BJ (cell line): Measurements from ENCODE around the gene CCDC88C. TPM values are rescaled to one million over a fixed set of nuclear protein-coding genes. Genes with fewer than 3 reads are reported as not detected.
"Not testable (repeated sequence)": the region's sequence is repeated elsewhere in the genome, so short reads cannot be mapped to it uniquely, and the experiment has no call there.

Source experiments
- CTCF ChIA-PET: fragments of 350-600 bp; formaldehyde crosslinking; extraction: SDS; loops from one replicate; lab custom pipeline; 2021; ENCODE audit warnings: antibody characterized with exemption, inconsistent platforms; lab: Yijun Ruan, JAX
- POLR2A ChIA-PET: fragments of 300-600 bp; sonication (Branson Sonifier 250); formaldehyde crosslinking; extraction: SDS; loops from one replicate; lab custom pipeline; 2021; ENCODE audit warnings: antibody characterized with exemption; lab: Charles Lee
- DNase-seq: peaks from one replicate; pipeline ENCODE4 v3.0.0-alpha.2; 2011; ENCODE audit warnings: low read depth
- H3K27me3 ChIP-seq: 2 replicates; pipeline ENCODE4 v1.6.0; 2011; ENCODE audit warnings: low read length; ENCODE audit not compliant: control insufficient read depth, insufficient read depth
- H3K36me3 ChIP-seq: 2 replicates; pipeline ENCODE4 v1.5.1; 2011; ENCODE audit warnings: low read length; ENCODE audit not compliant: control insufficient read depth, insufficient read depth
- H3K4me3 ChIP-seq: 2 replicates; pipeline ENCODE4 v1.5.1; 2011; ENCODE audit warnings: low read depth, mild to moderate bottlenecking, control low read depth, low read length
- polyA plus RNA-seq: library from polyadenylated mRNA; depleted of rRNA; stranded (reverse); fragments of >200 nt; gene quantifications from 2 replicates; pipeline ENCODE4 v1.2.3, GENCODE V29; 2011; rRNA removed
- TF ChIP-seq, protein P1 (sequence below): IDR thresholded peaks from 2 replicates; pipeline ENCODE4 v1.5.1; 2011; ENCODE audit warnings: low read depth, mild to moderate bottlenecking, control low read depth, inconsistent platforms, low read length, moderate library complexity; ENCODE audit not compliant: insufficient read depth

CCDC88C gene
- polyA plus RNA-seq, 1 experiment = not detected

DNA sequence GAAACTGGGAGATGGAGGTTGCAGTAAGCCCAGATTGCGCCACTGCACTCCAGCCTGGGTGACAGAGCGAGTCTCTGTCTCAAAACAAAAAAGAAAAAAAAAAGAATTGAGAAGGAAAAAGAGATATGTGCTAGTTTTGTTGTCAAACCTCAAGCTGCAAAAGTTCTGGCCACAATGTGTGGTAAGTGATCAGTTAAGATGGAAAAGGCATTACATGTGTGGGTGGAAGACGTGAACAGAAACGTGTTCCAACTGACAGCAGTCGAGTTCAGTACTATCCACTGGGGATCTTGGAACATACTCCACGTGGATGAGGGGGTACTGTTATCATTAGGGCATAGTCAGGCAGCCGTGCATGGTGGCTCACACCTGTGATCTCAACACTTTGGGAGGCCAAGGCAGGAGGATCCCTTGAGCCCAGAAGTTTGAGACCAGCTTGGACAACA is 190.4 kb downstream of the CCDC88C start:
- POLR2A ChIA-PET = no interaction called here
- CTCF ChIA-PET = interaction anchor here (1.6 kb wide), 1 partner anchor 8 kb away, joined by 3 read pairs; no protein-coding TSS in a partner anchor
- TF ChIP-seq, protein P1, sequence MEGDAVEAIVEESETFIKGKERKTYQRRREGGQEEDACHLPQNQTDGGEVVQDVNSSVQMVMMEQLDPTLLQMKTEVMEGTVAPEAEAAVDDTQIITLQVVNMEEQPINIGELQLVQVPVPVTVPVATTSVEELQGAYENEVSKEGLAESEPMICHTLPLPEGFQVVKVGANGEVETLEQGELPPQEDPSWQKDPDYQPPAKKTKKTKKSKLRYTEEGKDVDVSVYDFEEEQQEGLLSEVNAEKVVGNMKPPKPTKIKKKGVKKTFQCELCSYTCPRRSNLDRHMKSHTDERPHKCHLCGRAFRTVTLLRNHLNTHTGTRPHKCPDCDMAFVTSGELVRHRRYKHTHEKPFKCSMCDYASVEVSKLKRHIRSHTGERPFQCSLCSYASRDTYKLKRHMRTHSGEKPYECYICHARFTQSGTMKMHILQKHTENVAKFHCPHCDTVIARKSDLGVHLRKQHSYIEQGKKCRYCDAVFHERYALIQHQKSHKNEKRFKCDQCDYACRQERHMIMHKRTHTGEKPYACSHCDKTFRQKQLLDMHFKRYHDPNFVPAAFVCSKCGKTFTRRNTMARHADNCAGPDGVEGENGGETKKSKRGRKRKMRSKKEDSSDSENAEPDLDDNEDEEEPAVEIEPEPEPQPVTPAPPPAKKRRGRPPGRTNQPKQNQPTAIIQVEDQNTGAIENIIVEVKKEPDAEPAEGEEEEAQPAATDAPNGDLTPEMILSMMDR = no peak
- H3K36me3 ChIP-seq = no peaks in the 10 kb centered on the region
- no peaks in the 10 kb centered on the region for H3K27me3 ChIP-seq
- no peak overlapping the region for H3K4me3 ChIP-seq
- DNase-seq = no peak

DNA sequence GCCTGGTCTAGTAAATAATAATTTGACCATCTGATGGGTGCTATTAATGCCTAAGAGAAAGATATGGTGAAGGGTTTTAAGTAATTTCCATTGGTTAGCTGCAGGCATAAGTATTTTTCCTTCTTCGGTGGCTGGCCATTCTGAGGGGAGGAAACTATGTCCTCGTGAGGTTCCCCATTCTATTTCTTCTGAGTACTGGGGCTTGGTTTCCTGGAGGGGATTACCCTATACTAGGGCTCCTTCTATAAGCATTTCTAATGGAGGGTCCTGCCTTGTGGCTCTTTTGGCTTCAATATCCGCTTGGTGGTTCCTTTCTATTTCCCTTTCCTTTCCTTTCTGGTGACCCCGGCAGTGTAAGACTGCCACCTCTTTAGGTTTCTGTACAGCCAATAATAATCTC is 191.3 kb downstream of the CCDC88C start:
- H3K4me3 ChIP-seq, DNase-seq, H3K36me3 ChIP-seq, H3K27me3 ChIP-seq, POLR2A ChIA-PET: not testable (repeated sequence)
- CTCF ChIA-PET = interaction anchor here (1.3 kb wide), 1 partner anchor 9 kb away, joined by 4 read pairs; no protein-coding TSS in a partner anchor

DNA sequence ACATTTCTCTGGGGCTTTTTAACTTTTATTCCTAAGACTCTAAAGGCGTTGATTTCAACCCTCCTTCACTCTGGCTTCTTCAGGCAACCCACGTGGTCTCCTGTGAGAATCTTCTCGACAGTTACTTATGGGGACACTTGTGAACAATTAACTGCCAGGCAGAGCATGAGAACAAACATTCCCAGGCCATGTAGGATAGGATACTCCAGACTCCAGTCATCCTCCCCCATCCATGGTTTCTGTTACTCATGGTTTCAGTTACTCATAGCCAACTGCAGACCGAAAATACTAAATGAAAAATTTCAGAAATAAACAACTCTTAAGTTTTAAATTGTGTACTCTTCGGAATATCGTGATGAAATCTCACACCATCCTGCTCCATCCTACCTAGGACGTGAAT is 192.6 kb downstream of the CCDC88C start:
- TF ChIP-seq, protein P1 = no peak
- DNase-seq = no peak
- POLR2A ChIA-PET = no interaction called here

DNA sequence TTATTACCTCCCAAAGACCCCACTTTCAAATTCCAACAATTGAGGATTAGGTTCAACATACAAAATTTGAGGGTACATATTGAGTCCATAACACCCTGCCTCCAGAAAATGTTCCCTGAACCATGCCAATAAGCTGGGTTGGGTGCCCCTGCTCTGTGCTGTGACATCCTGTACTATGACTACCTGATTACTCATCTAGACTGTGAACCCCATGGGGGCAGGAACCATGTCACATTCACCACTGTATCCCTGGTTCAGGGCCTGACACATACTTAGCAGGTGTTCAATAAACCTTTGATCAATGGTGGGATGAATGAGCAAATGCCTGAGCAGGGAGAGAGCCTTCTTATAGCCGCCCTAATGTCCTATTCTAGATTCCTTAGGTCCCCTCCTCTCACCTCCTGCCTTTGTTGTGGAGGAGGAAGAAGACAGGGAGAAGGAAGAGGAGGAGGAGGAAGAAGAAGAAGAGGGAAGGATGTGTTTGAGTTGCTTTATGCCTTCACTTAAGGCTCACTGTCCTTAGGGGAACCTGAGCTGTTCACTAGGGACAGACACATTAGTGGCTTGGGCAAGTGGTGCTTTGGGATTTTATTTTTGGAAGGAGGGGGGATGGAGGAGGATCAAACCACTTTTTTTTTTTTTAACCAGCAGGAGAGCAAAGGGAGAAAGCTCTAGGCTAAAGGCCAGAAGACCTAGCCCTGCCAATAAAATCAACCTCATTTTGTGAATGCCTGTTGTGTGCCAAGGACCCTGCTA is 194.4 kb downstream of the CCDC88C start:
- Histone ChIP-seq H3K27me3 (no peaks in the 10 kb centered on the region), H3K4me3 (no peak overlapping the region), H3K36me3 (no peaks in the 10 kb centered on the region)
- POLR2A ChIA-PET = no interaction called here
- DNase-seq = no peak
- TF ChIP-seq, protein P1 = no peak
- CTCF ChIA-PET = no interaction called here

More for the DNA sequence above, 192.6 kb downstream of the CCDC88C start:
- no peak overlapping the region for H3K4me3 ChIP-seq
- CTCF ChIA-PET = no interaction called here
- no peaks in the 10 kb centered on the region for H3K36me3 ChIP-seq
- no peaks in the 10 kb centered on the region for H3K27me3 ChIP-seq

Other genes with a start within 250 kb of the CCDC88C start
- 0.20 and 0.45 TPM in 2 replicates for gene GPR68, start 173.1 kb downstream of the CCDC88C start, polyA plus RNA-seq
- gene PPP4R3A, start 92.5 kb upstream of the CCDC88C start, polyA plus RNA-seq = 18.3 and 36.1 TPM in 2 replicates